Lower lobe of right lung (tissue), 2 donors: ENCODE data around the gene B4GALT6. TPM values are rescaled to one million over a fixed set of nuclear protein-coding genes. Genes with fewer than 3 reads are reported as not detected.

Experiments
- ATAC-seq, 2 donors: fragments of 200-7000 bp; cut with Tn5 transposase; one replicate each; pipeline ENCODE4 v1.9.1; 2020 to 2022; ENCODE audit warnings: mild to moderate bottlenecking in 2 of 2, moderate library complexity in 2 of 2
- DNase-seq: peaks from one replicate; pipeline ENCODE4 v3.0.0-alpha.2; 2020
- H3K27ac ChIP-seq: fragments of 200-600 bp; one replicate; pipeline ENCODE4 v1.8.0; 2022
- H3K27me3 ChIP-seq: fragments of 200-600 bp; one replicate; pipeline ENCODE4 v1.8.0; 2022; ENCODE audit warnings: low read depth
- H3K36me3 ChIP-seq: fragments of 200-600 bp; one replicate; pipeline ENCODE4 v1.8.0; 2022; ENCODE audit warnings: mild to moderate bottlenecking
- H3K4me1 ChIP-seq: fragments of 200-600 bp; one replicate; pipeline ENCODE4 v1.8.0; 2022
- H3K4me3 ChIP-seq: fragments of 200-600 bp; one replicate; pipeline ENCODE4 v1.8.0; 2022; ENCODE audit warnings: mild to moderate bottlenecking
- H3K9me3 ChIP-seq: fragments of 200-600 bp; one replicate; pipeline ENCODE4 v1.8.0; 2022
- CTCF ChIP-seq: fragments of 200-600 bp; IDR thresholded peaks from one replicate; pipeline ENCODE4 v1.8.0; 2022; ENCODE audit warnings: antibody characterized with exemption, mild to moderate bottlenecking
- intact Hi-C: fragments of 100-400 bp; cut with DNase I; formaldehyde crosslinking; loops from one replicate; pipeline ENCODE4 v1.11.0; 2022
- total RNA-seq: library from RNA; stranded (reverse); fragmentation: NEBNext Ultra II Directional; extraction: Animal tissue kit (Norgen Biotek cat#: 25700); gene quantifications from one replicate; pipeline ENCODE4 v1.2.1, GENCODE V29; 2021
- donor health status: DM: no; HTN: yes; CAD: no; lungs with severe emphysema.

B4GALT6 gene
- total RNA-seq, 1 donor from 2014 or later, result 4.6 TPM

DNA sequence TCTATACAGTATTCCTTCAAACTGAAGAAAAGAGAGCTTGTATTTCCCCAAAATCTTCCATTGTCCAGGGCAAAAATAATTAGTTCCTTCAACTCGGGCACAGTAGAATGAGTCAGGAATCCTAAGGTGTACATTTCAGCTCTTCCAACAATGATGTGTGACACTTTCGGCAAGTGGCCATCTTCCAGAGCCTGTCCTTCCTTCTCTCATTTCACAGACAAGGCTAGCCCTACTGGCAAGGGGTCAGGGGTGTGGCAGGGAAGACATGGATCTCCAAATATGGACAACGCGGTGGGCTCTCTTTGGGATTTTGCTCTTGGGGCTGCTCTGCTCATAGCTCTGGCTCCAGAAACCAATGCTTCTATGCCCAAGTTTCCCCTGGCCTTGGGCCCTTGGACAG is 6.0 kb downstream of the B4GALT6 start:
- ATAC-seq (no peak), DNase-seq (no peak)
- Histone ChIP-seq H3K4me3 (no peak overlapping the region), H3K27ac (no peak overlapping the region), H3K27me3 (no peaks in the 10 kb centered on the region), H3K9me3 (no peaks in the 10 kb centered on the region), H3K4me1 (no peaks in the 10 kb centered on the region), H3K36me3 (no peaks in the 10 kb centered on the region)
- intact Hi-C loops, result no loop called here
- no peak for TF ChIP-seq CTCF

DNA sequence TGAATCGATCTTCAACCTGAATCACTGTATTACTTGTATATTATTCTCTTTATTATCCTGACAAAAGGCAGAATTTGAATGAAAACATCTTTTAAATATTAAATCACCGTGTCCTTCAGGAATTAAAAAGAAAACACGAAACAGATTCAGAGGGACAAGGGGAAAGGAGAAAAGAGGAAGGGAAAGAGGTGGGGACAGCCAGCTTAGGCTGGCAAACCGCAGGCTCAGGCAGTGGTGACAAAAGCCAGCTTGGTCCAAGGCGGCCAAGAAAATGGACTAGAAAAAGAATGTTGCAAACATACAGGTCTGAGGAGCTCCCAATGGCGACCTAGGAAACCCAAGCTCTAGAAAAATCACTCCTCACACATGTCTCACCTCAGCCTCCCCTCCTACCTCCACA is 6.8 kb downstream of the B4GALT6 start:
- ATAC-seq, result no peak
- H3K27me3 ChIP-seq, result no peaks in the 10 kb centered on the region
- intact Hi-C loops, result no loop called here
- no peak for TF ChIP-seq CTCF
- no peaks in the 10 kb centered on the region for H3K36me3 ChIP-seq
- no peak overlapping the region for H3K4me3 ChIP-seq
- H3K4me1 ChIP-seq, result no peaks in the 10 kb centered on the region
- no peak for DNase-seq
- H3K27ac ChIP-seq, result no peak overlapping the region
- no peaks in the 10 kb centered on the region for H3K9me3 ChIP-seq

- DNase-seq (no peak), ATAC-seq (no peak)
- Histone ChIP-seq H3K27ac (no peak overlapping the region), H3K4me3 (no peak overlapping the region), H3K27me3 (no peaks in the 10 kb centered on the region), H3K9me3 (no peaks in the 10 kb centered on the region), H3K36me3 (no peaks in the 10 kb centered on the region), H3K4me1 (no peaks in the 10 kb centered on the region)
- intact Hi-C loops, result no loop called here
- no peak for TF ChIP-seq CTCF
Measured at GRCh38 chr18:31675404-31675803, 9.0 kb downstream of the B4GALT6 start.

GRCh38 chr18:31672628-31673135 is 11.7 kb downstream of the B4GALT6 start:
- H3K9me3 ChIP-seq, result no peaks in the 10 kb centered on the region
- H3K27ac ChIP-seq, result no peak overlapping the region
- no peak for DNase-seq
- no peak overlapping the region for H3K4me3 ChIP-seq
- no peak for ATAC-seq
- TF ChIP-seq CTCF, result no peak
- H3K27me3 ChIP-seq, result no peaks in the 10 kb centered on the region
- intact Hi-C loops, result no loop called here
- H3K4me1 ChIP-seq, result no peaks in the 10 kb centered on the region
- H3K36me3 ChIP-seq, result no peaks in the 10 kb centered on the region

DNA sequence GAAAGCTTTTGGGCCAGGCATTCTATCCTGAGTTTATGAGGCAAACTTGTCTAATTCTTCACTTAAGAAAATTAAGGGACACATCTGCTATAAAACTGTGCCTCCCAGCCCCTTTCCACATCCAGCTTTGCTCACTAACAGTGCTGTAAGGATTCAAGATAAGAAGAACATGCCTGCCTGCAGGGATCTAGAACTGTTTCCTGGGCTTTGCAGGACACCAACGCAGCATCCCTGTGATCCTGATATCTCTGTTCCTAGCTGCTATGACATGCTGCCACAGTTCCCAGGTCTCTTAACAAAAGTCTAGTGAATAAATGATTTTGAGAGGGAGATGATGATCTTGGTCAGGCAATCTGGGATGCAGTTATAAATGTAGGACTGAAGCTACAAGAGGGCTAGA is 12.4 kb downstream of the B4GALT6 start:
- no peak for TF ChIP-seq CTCF
- intact Hi-C loops, result no loop called here
- no peak overlapping the region for H3K27ac ChIP-seq
- no peak overlapping the region for H3K4me3 ChIP-seq
- no peaks in the 10 kb centered on the region for H3K9me3 ChIP-seq
- H3K4me1 ChIP-seq, result no peaks in the 10 kb centered on the region
- no peaks in the 10 kb centered on the region for H3K36me3 ChIP-seq
- DNase-seq, result no peak
- no peaks in the 10 kb centered on the region for H3K27me3 ChIP-seq
- ATAC-seq, result no peak

DNA sequence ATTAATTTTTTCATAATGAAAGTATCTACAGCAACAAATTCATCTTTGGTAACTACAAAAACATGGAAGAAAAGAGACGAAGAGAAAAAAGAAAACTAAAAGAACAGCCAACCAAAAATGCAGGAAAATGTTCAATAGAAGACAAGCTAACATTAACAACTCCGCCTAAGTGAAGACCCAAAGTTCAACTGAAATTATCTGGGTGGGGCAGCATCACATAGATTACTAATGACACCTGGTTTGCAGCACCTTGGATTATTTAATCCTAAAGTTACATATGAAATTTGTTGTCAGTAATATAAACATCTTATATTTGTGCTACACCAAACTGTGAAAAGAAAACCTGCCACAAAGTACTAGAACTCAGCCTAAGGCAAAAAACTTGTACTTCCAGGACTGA is 14.8 kb downstream of the B4GALT6 start:
- TF ChIP-seq CTCF, result no peak
- Histone ChIP-seq H3K36me3 (no peaks in the 10 kb centered on the region), H3K4me1 (no peaks in the 10 kb centered on the region), H3K27ac (no peak overlapping the region), H3K4me3 (no peak overlapping the region), H3K27me3 (no peaks in the 10 kb centered on the region), H3K9me3 (no peaks in the 10 kb centered on the region)
- intact Hi-C loops, result no loop called here
- ATAC-seq, result no peak
- no peak for DNase-seq
